ENCODE results near the gene NEURL3.

DNA sequence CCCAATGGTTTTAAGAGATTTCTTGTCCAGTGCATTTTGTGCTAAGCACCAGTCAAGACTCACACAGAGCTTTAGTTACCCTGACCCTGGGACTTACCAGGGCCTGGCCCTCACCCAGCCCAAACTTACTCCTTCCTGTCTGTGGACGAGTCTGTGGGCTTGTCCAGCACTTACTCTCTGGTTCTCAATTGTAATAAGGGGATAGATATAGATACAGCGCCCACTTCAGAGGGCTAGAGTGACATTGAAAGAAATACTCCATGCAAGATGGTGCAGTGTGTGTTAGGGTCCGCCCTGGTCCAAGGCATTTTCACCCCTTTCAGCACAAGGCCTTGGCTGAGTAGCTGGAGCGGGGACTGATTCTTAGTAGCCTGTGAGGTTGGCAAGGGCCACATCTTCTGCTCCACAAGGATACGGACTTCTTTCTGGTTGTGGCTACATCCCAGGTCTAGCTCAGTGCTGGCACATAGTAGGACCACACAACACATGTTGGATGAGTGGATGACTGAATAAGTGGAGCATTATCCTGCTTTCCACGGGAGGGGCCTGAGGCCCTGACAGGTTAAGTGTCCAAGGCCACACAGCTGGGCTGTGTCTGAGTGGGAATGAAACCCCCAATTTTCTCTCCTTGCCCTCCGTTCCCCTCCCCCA is 27.6 kb upstream of the NEURL3 start:
- TF ChIP-seq, protein P1, sequence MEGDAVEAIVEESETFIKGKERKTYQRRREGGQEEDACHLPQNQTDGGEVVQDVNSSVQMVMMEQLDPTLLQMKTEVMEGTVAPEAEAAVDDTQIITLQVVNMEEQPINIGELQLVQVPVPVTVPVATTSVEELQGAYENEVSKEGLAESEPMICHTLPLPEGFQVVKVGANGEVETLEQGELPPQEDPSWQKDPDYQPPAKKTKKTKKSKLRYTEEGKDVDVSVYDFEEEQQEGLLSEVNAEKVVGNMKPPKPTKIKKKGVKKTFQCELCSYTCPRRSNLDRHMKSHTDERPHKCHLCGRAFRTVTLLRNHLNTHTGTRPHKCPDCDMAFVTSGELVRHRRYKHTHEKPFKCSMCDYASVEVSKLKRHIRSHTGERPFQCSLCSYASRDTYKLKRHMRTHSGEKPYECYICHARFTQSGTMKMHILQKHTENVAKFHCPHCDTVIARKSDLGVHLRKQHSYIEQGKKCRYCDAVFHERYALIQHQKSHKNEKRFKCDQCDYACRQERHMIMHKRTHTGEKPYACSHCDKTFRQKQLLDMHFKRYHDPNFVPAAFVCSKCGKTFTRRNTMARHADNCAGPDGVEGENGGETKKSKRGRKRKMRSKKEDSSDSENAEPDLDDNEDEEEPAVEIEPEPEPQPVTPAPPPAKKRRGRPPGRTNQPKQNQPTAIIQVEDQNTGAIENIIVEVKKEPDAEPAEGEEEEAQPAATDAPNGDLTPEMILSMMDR (conservative IDR thresholded peaks at IDR 0.05 in 1 of 2, IDR thresholded peaks at IDR 0.05 in 1 of 2; ENCODE audit: low read depth in 1 of 2, low read length in 2 of 2), result no peak
- TF ChIP-seq EZH2 (IDR thresholded peaks at IDR 0.05; ENCODE audit: low read length, missing control alignments), result no peak
